Measurements from ENCODE around the gene FBXO36. TPM values are rescaled to one million over a fixed set of nuclear protein-coding genes. Genes with fewer than 3 reads are reported as not detected.

FBXO36 gene
- total RNA-seq, 2 experiments from 2014 or later: 1.6 to 1.9 TPM

GRCh38 chr2:229980431-229981184 is 58.3 kb downstream of the FBXO36 start:
- CTCF ChIA-PET: interaction anchor here (1.7 kb wide), 1 partner anchor 87 kb away, joined by 3 read pairs; no protein-coding TSS in a partner anchor
- H3K27ac Mint-ChIP-seq: peak overlapping the region; percentile 65
- intact Hi-C loops (cut with micrococcal nuclease): loop anchor here (5.0 kb wide), 1 partner anchor 178 kb away; no protein-coding TSS in a partner anchor

GRCh38 chr2:229993236-229993635 is 70.9 kb downstream of the FBXO36 start:
- H3K4me3 Mint-ChIP-seq: no peak overlapping the region
- no peak for DNase-seq
- H3K36me3 Mint-ChIP-seq (ENCODE audit: low read depth): no peaks in the 10 kb centered on the region
- CTCF ChIA-PET: interaction anchor here (1.3 kb wide), 1 partner anchor 15 kb away, joined by 4 read pairs; no protein-coding TSS in a partner anchor
- no peaks in the 10 kb centered on the region for H3K9me3 Mint-ChIP-seq
- H3K4me1 Mint-ChIP-seq (ENCODE audit: low read depth): no peaks in the 10 kb centered on the region
- no peaks in the 10 kb centered on the region for H3K27me3 Mint-ChIP-seq (ENCODE audit: low read depth)
- H3K27ac Mint-ChIP-seq: no peak overlapping the region
- intact Hi-C loops (cut with micrococcal nuclease): no loop called here

More at GRCh38 chr2:229980431-229981184, 58.3 kb downstream of the FBXO36 start:
- Mint-ChIP-seq H3K36me3 (ENCODE audit: low read depth) (peaks cover 1% of the 10 kb centered on the region), H3K4me1 (ENCODE audit: low read depth) (peaks cover 8% of the 10 kb centered on the region), H3K4me3 (no peak overlapping the region), H3K27me3 (ENCODE audit: low read depth) (no peaks in the 10 kb centered on the region), H3K9me3 (no peaks in the 10 kb centered on the region)
- peak; percentile 43 for DNase-seq

DNA sequence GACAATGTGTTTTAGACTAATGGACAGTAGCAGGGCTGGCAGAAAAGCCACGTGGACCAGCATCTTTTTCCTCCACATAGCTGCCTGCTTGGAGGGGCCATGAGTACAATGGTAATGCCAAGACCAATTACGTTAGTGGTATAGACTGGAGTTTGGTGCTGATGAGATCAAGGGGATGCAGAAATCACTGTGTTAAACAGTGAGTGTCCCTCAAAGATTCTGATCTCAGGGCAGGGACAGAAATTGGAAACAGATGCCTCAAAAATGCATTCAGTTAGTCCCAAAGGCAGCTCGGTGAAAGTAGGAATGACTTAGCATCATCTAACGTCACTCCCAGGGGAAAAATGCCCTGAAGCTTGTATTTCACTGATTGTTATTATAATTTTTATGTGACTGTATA is 74.0 kb downstream of the FBXO36 start:
- DNase-seq: no peak
- Mint-ChIP-seq H3K27ac (no peak overlapping the region), H3K27me3 (ENCODE audit: low read depth) (no peaks in the 10 kb centered on the region), H3K4me3 (no peak overlapping the region), H3K36me3 (ENCODE audit: low read depth) (no peaks in the 10 kb centered on the region), H3K9me3 (no peaks in the 10 kb centered on the region), H3K4me1 (ENCODE audit: low read depth) (peaks cover 3% of the 10 kb centered on the region)
- CTCF ChIA-PET: interaction anchor here (0.6 kb wide), 1 partner anchor 163 kb away, joined by 3 read pairs; no protein-coding TSS in a partner anchor
- intact Hi-C loops (cut with micrococcal nuclease): no loop called here

- H3K27ac Mint-ChIP-seq: no peak overlapping the region
- no peaks in the 10 kb centered on the region for H3K36me3 Mint-ChIP-seq (ENCODE audit: low read depth)
- H3K9me3 Mint-ChIP-seq: no peaks in the 10 kb centered on the region
- peaks cover 3% of the 10 kb centered on the region for H3K4me1 Mint-ChIP-seq (ENCODE audit: low read depth)
- H3K27me3 Mint-ChIP-seq (ENCODE audit: low read depth): no peaks in the 10 kb centered on the region
- DNase-seq: no peak
- no peak overlapping the region for H3K4me3 Mint-ChIP-seq
- CTCF ChIA-PET: no interaction called here
- intact Hi-C loops (cut with micrococcal nuclease): no loop called here
These were observed 75.3 kb downstream of the FBXO36 start for GRCh38 chr2:229997565-229997964.

GRCh38 chr2:230000118-230000841 is 78.0 kb downstream of the FBXO36 start:
- no peak overlapping the region for H3K4me3 Mint-ChIP-seq
- intact Hi-C loops (cut with micrococcal nuclease): loop anchor here (10.0 kb wide), 1 partner anchor 715 kb away; the partner anchor contains the start of gene CAB39
- DNase-seq: peak; percentile 11
- peaks cover 3% of the 10 kb centered on the region for H3K4me1 Mint-ChIP-seq (ENCODE audit: low read depth)
- no peaks in the 10 kb centered on the region for H3K27me3 Mint-ChIP-seq (ENCODE audit: low read depth)
- H3K27ac Mint-ChIP-seq: no peak overlapping the region
- CTCF ChIA-PET: no interaction called here
- H3K9me3 Mint-ChIP-seq: no peaks in the 10 kb centered on the region
- H3K36me3 Mint-ChIP-seq (ENCODE audit: low read depth): no peaks in the 10 kb centered on the region

- Mint-ChIP-seq H3K27me3 (ENCODE audit: low read depth) (no peaks in the 10 kb centered on the region), H3K36me3 (ENCODE audit: low read depth) (no peaks in the 10 kb centered on the region), H3K27ac (no peak overlapping the region), H3K4me3 (no peak overlapping the region), H3K4me1 (ENCODE audit: low read depth) (peaks cover 5% of the 10 kb centered on the region), H3K9me3 (no peaks in the 10 kb centered on the region)
- intact Hi-C loops (cut with micrococcal nuclease): loop anchor here (1.0 to 10.0 kb wide), 10 partner anchors 46 to 807 kb away; partner anchors contain the start of genes CAB39 and SP100
- CTCF ChIA-PET: interaction anchor here (0.6 to 4.4 kb wide), 20 partner anchors 11 to 793 kb away, joined by 3 to 37 read pairs (median 4); partner anchors contain the start of gene SLC16A14
- peak; percentile 95 for DNase-seq
These were observed 85.8 kb downstream of the FBXO36 start for GRCh38 chr2:230007931-230008707.

DNA sequence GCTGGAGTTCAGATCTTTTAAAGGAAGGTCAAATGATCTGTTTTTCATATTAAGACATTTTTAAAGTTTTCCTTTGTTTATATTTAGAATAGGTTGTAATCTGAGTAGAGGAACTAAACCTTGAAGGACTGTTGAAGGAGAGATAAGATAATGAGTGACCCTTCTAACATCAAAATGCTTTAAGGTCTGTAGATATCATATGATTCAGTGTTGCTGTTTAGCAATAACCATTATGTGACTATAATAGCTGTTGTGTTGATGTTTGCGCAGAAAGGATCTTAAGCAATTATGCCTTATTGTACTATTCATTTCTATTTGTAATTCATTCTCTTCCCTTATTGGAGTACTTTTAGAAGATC is 86.4 kb downstream of the FBXO36 start:
- no peak overlapping the region for H3K4me3 Mint-ChIP-seq
- no peaks in the 10 kb centered on the region for H3K36me3 Mint-ChIP-seq (ENCODE audit: low read depth)
- no peak for DNase-seq
- H3K27ac Mint-ChIP-seq: no peak overlapping the region
- no peaks in the 10 kb centered on the region for H3K27me3 Mint-ChIP-seq (ENCODE audit: low read depth)
- intact Hi-C loops (cut with micrococcal nuclease): loop anchor here (1.0 to 10.0 kb wide), 10 partner anchors 46 to 806 kb away; partner anchors contain the start of genes CAB39 and SP100
- H3K4me1 Mint-ChIP-seq (ENCODE audit: low read depth): peaks cover 5% of the 10 kb centered on the region
- H3K9me3 Mint-ChIP-seq: no peaks in the 10 kb centered on the region
- CTCF ChIA-PET: interaction anchor here (0.6 to 4.4 kb wide), 17 partner anchors 11 to 792 kb away, joined by 3 to 37 read pairs (median 4); partner anchors contain the start of gene SLC16A14

GRCh38 chr2:230010501-230010900 is 88.2 kb downstream of the FBXO36 start:
- H3K27ac Mint-ChIP-seq: no peak overlapping the region
- no peaks in the 10 kb centered on the region for H3K27me3 Mint-ChIP-seq (ENCODE audit: low read depth)
- H3K36me3 Mint-ChIP-seq (ENCODE audit: low read depth): no peaks in the 10 kb centered on the region
- DNase-seq: no peak
- CTCF ChIA-PET: interaction anchor here (0.9 kb wide), 1 partner anchor 150 kb away, joined by 5 read pairs; no protein-coding TSS in a partner anchor
- no peaks in the 10 kb centered on the region for H3K9me3 Mint-ChIP-seq
- intact Hi-C loops (cut with micrococcal nuclease): no loop called here
- no peak overlapping the region for H3K4me3 Mint-ChIP-seq
- peaks cover 5% of the 10 kb centered on the region for H3K4me1 Mint-ChIP-seq (ENCODE audit: low read depth)

GRCh38 chr2:230011617-230012016 is 89.3 kb downstream of the FBXO36 start:
- H3K9me3 Mint-ChIP-seq: no peaks in the 10 kb centered on the region
- no peak overlapping the region for H3K27ac Mint-ChIP-seq
- H3K4me3 Mint-ChIP-seq: no peak overlapping the region
- no peak for DNase-seq
- H3K4me1 Mint-ChIP-seq (ENCODE audit: low read depth): peaks cover 5% of the 10 kb centered on the region
- H3K36me3 Mint-ChIP-seq (ENCODE audit: low read depth): no peaks in the 10 kb centered on the region
- intact Hi-C loops (cut with micrococcal nuclease): no loop called here
- H3K27me3 Mint-ChIP-seq (ENCODE audit: low read depth): no peaks in the 10 kb centered on the region
- CTCF ChIA-PET: interaction anchor here (0.6 to 1.4 kb wide), 3 partner anchors 56 to 826 kb away, joined by 3 to 4 read pairs (median 3); no protein-coding TSS in a partner anchor

- CTCF ChIA-PET: interaction anchor here (0.6 to 1.4 kb wide), 5 partner anchors 10 to 847 kb away, joined by 3 read pairs; no protein-coding TSS in a partner anchor
- Mint-ChIP-seq H3K4me3 (no peak overlapping the region), H3K9me3 (no peaks in the 10 kb centered on the region), H3K36me3 (ENCODE audit: low read depth) (no peaks in the 10 kb centered on the region), H3K27ac (no peak overlapping the region), H3K4me1 (ENCODE audit: low read depth) (peaks cover 5% of the 10 kb centered on the region), H3K27me3 (ENCODE audit: low read depth) (no peaks in the 10 kb centered on the region)
- intact Hi-C loops (cut with micrococcal nuclease): no loop called here
- DNase-seq: no peak
These were observed 90.1 kb downstream of the FBXO36 start for GRCh38 chr2:230012267-230012884.

DNA sequence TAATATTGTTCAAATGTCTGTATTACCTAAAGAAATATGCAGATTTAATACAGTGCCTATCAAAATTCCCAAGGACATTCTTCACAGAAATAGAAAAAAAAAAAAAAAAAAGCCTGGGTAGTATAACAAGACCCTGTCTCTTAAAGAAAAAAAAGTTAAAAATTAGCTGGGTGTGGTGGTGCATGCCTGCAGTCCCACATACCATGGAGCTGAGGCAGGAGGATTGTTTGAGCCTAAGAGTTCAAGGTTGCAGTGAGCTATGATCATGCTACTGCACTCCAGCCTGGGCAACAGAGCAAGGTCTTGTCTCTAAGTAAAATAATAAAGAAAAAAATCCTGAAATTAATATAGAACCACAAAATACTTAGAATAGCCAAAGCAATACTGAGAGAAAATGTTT is 94.5 kb downstream of the FBXO36 start:
- H3K27me3 Mint-ChIP-seq (ENCODE audit: low read depth): no peaks in the 10 kb centered on the region
- intact Hi-C loops (cut with micrococcal nuclease): no loop called here
- H3K9me3 Mint-ChIP-seq: no peaks in the 10 kb centered on the region
- no peaks in the 10 kb centered on the region for H3K4me1 Mint-ChIP-seq (ENCODE audit: low read depth)
- DNase-seq: no peak
- no peaks in the 10 kb centered on the region for H3K36me3 Mint-ChIP-seq (ENCODE audit: low read depth)
- CTCF ChIA-PET: no interaction called here
- no peak overlapping the region for H3K27ac Mint-ChIP-seq
- no peak overlapping the region for H3K4me3 Mint-ChIP-seq
